ENCODE measurements around the gene AAMP.

DNA sequence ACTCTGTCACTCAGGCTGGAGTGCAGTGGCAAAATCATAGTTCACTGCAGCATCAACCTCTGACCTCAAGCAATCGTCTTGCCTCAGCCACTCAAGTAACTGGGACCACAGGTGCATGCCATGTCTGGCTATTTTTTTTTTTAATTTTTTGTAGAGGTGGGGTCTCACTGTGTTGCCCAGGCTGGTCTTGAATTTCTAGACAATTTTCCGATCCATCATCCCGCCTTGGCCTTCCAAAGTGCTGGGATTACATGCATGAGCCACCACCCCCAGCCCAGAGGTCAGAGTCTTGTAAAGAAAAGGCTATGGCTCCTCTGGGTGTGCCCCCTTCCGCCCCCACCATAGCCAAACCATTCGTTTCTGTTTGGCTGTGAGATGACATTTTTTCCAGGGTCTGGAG lies 35.4 kb upstream of the AAMP start:
- TF ChIP-seq, protein P1, sequence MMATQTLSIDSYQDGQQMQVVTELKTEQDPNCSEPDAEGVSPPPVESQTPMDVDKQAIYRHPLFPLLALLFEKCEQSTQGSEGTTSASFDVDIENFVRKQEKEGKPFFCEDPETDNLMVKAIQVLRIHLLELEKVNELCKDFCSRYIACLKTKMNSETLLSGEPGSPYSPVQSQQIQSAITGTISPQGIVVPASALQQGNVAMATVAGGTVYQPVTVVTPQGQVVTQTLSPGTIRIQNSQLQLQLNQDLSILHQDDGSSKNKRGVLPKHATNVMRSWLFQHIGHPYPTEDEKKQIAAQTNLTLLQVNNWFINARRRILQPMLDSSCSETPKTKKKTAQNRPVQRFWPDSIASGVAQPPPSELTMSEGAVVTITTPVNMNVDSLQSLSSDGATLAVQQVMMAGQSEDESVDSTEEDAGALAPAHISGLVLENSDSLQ (IDR thresholded peaks at IDR 0.05): no peak
- TF ChIP-seq L3MBTL2 (conservative IDR thresholded peaks at IDR 0.05) (no peak), LEF1 (IDR thresholded peaks at IDR 0.05; ENCODE audit: borderline replicate concordance) (no peak), FOXM1 (IDR thresholded peaks at IDR 0.05; ENCODE audit: borderline replicate concordance) (no peak), ZNF384 (IDR thresholded peaks at IDR 0.05) (no peak), ELF4 (IDR thresholded peaks at IDR 0.05) (no peak), BHLHE40 (IDR thresholded peaks at IDR 0.05; ENCODE audit: borderline replicate concordance) (no peak), FOXK2 (IDR thresholded peaks at IDR 0.05) (no peak), FOXA1 (IDR thresholded peaks at IDR 0.05) (no peak), SUZ12 (IDR thresholded peaks at IDR 0.05) (no peak), SP1 (IDR thresholded peaks at IDR 0.05) (no peak)

All from HEK293T (cell line).